ENCODE data around the gene EYS.

Gene EYS

DNA sequence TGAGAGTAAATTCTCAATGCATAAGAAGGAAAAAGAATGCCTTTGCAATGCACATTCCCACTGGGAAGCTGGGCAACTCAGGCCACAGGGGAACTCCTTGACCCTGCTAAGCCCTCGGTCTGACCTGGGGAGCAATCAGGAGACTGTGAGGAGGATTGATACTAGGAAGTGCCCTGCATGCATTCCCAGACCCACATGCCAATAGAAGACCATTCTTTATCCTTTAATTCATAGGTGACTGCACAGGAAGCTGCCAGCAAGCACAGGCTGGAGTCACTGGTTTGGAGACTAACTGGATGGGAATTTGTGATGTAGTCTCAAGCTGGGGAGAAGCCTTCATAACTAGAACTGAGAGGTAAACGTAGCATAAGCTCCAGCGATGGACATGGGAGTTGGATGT, 1012.7 kb downstream of the EYS start:
- TF ChIP-seq CTCF (IDR thresholded peaks at IDR 0.05; ENCODE audit: control insufficient read depth, extremely low read depth, insufficient read depth): no peak
- DNase-seq (ENCODE audit: low read depth): no peak
- no peak overlapping the region for H3K4me3 ChIP-seq (ENCODE audit: low read depth, low read length)

- TF ChIP-seq CTCF (IDR thresholded peaks at IDR 0.05; ENCODE audit: control insufficient read depth, extremely low read depth, insufficient read depth): no peak
- no peak overlapping the region for H3K4me3 ChIP-seq (ENCODE audit: low read depth, low read length)
- no peak for DNase-seq (ENCODE audit: low read depth)
Measured at GRCh38 chr6:64691064-64691463, 1016.0 kb downstream of the EYS start.

DNA sequence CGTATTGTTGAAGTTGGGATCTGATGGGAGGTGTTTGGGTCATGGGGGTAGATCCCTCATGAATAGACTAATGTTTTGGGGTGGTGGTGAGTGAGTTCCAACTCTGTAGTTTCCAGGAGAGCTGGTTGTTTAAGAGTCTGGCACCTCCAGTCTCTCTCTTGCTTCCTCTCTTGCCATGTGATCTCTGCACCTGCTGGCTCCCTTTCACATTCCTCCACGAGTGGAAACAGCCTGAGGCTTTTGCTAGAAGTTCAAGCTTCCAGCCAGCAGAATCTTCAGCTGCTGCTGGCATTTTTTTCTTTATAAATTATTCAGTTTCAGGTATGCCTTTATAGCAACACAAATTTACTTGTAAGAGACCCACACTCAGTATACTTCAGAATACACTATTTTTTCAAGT, 1021.6 kb downstream of the EYS start:
- TF ChIP-seq CTCF (IDR thresholded peaks at IDR 0.05; ENCODE audit: control insufficient read depth, extremely low read depth, insufficient read depth): no peak
- no peak overlapping the region for H3K4me3 ChIP-seq (ENCODE audit: low read depth, low read length)
- DNase-seq (ENCODE audit: low read depth): no peak

DNA sequence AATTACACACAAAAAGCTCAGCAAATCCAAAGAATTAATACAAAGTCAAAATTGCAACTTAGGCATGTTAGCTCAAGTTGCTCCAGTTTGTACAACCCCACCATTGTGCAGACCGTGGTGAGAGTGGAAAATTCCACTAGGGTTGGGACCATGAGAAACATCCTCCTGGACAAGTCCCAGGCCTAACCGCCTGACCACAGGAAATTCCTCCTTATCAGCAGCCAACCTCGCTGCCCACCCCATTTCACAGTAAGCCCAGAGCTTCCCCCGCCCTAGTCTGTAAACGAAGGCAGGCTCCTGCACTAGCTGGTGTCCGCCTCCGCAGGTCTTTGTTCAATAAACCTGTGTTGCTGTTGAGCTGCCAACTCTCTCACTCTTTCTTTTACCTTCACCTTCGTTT, 1023.3 kb downstream of the EYS start:
- TF ChIP-seq CTCF (IDR thresholded peaks at IDR 0.05; ENCODE audit: control insufficient read depth, extremely low read depth, insufficient read depth): no peak
- no peak for DNase-seq (ENCODE audit: low read depth)
- no peak overlapping the region for H3K4me3 ChIP-seq (ENCODE audit: low read depth, low read length)

DNA sequence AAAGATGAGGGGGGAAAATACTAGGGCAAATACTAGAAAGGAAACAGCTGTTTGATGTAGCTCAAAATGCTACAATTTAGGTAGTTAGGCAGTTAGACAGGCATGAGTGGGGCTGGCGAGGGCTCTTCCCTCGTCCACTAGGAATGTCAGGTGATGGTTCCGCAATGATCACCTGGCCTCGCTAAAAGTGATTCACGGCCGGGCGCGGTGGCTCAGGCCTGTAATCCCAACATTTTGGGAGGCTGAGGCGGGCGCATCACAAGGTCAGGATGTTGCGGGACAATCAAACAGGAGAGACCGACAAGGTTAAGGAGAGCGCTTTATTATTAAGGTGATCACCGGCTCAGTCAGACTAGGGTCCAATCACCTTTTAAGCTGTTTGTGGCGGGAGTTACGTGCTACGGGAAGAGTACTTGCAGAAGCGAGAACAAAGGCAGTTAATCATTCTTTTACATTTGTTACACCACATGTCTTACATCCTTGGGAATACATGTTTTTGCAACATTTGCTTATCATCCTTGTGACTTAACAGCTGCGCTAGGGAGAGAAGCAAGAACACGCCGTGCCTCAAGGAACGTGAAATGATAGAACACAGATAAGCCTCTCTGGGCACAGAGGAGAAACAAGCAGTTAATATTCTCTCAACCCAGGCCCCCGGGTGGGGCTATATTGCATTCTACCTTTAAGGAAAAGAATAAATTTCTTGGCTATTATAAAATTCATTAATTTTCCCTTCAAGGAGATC, 1025.4 kb downstream of the EYS start:
- no peak overlapping the region for H3K4me3 ChIP-seq (ENCODE audit: low read depth, low read length)
- no peak for TF ChIP-seq CTCF (IDR thresholded peaks at IDR 0.05; ENCODE audit: control insufficient read depth, extremely low read depth, insufficient read depth)
- DNase-seq (ENCODE audit: low read depth): no peak

DNA sequence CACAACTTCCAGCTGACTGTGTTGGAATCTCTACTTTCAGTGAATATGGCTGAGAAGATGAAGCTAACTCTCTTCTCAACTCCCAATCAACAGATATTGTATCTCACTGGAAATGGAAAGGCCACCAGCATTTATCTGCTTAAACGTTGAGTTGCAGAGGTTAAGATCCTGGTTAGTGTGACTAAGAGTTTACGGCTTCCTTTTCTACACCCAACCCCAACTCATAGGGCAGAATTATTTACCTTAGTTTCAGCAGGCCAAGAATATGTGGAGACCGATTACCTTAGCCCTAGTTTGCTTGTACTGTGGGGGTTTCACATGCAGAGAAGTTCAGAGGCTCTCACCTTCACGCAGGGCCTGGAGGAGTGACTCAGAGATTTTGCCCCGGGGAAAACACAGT, 1026.6 kb downstream of the EYS start:
- no peak for TF ChIP-seq CTCF (IDR thresholded peaks at IDR 0.05; ENCODE audit: control insufficient read depth, extremely low read depth, insufficient read depth)
- no peak overlapping the region for H3K4me3 ChIP-seq (ENCODE audit: low read depth, low read length)
- DNase-seq (ENCODE audit: low read depth): no peak

DNA sequence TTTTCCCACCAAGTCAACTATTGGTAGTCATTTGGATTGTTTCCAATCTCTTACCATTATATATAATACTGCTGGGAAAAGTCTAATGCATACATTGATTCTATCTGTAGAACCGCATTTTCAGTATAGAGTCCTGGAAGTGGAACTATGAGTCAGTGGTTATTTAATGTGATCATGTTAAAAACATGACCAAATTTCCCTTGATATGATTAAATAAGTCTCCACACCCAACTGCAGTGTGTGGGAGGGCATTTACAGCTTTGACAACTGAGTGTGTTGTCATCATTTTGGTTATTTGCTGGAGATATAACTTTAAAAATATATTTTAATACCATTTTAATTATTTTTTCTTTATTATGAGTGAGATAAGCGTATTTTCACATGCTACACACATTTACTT, 1027.6 kb downstream of the EYS start:
- no peak for DNase-seq (ENCODE audit: low read depth)
- no peak for TF ChIP-seq CTCF (IDR thresholded peaks at IDR 0.05; ENCODE audit: control insufficient read depth, extremely low read depth, insufficient read depth)
- no peak overlapping the region for H3K4me3 ChIP-seq (ENCODE audit: low read depth, low read length)

Measured in LNCaP clone FGC (cell line).